Dermis microvascular lymphatic vessel endothelial cell (primary cell): ENCODE results near the gene AP4E1. TPM values are rescaled to one million over a fixed set of nuclear protein-coding genes. Genes with fewer than 3 reads are reported as not detected.
"Not testable (repeated sequence)": the region's sequence is repeated elsewhere in the genome, so short reads cannot be mapped to it uniquely, and the experiment has no call there.

ENCODE experiments used
- DNase-seq, 2 donors: peaks; one replicate each; pipeline versions ENCODE4 v3.0.0 to v3.0.0-alpha.2; 2010; ENCODE audit warnings: low read depth in 2 of 2
- total RNA-seq: library from RNA; depleted of rRNA; stranded (reverse); fragments of >200 nt; gene quantifications from 2 replicates; pipeline ENCODE4 v1.2.1, GENCODE V29; 2014

Gene AP4E1
- total RNA-seq, 1 donor from 2014 or later, result 10.5 TPM

GRCh38 chr15:50888054-50888453 lies 20.4 kb upstream of the AP4E1 start:
- no peak for DNase-seq

- no peak for DNase-seq
Measured at GRCh38 chr15:50889589-50889988, 18.9 kb upstream of the AP4E1 start.

GRCh38 chr15:50890751-50891150 lies 17.7 kb upstream of the AP4E1 start:
- DNase-seq, result no peak

- DNase-seq, result no peak
Measured at GRCh38 chr15:50891159-50891558, 17.3 kb upstream of the AP4E1 start.

GRCh38 chr15:50893976-50894375 lies 14.5 kb upstream of the AP4E1 start:
- no peak for DNase-seq

- DNase-seq, result not testable (repeated sequence)
Measured at GRCh38 chr15:50901390-50901789, 7.1 kb upstream of the AP4E1 start.

- no peak for DNase-seq
Measured at GRCh38 chr15:50904211-50904610, 4.3 kb upstream of the AP4E1 start.

- no peak for DNase-seq
Measured at GRCh38 chr15:50905055-50905454, 3.4 kb upstream of the AP4E1 start.

GRCh38 chr15:50906954-50907600 lies 1.4 kb upstream of the AP4E1 start:
- DNase-seq, result peak in 1 of 2 donors; percentile 3

- DNase-seq, result peak in 1 of 2 donors; percentile 65
Measured at GRCh38 chr15:50907601-50908208, 778 bp upstream of the AP4E1 start.

GRCh38 chr15:50909010-50909317 lies 481 bp downstream of the AP4E1 start:
- DNase-seq, result peak in 1 of 2 donors; percentile 59

- DNase-seq, result peak in 1 of 2 donors; percentile 51
Measured at GRCh38 chr15:50910426-50910795, 1.9 kb downstream of the AP4E1 start.

GRCh38 chr15:50911001-50911400 lies 2.5 kb downstream of the AP4E1 start:
- no peak for DNase-seq

GRCh38 chr15:50911621-50912020 lies 3.1 kb downstream of the AP4E1 start:
- DNase-seq, result no peak

- DNase-seq, result no peak
Measured at GRCh38 chr15:50916400-50916799, 7.9 kb downstream of the AP4E1 start.

GRCh38 chr15:50919359-50919758 lies 10.9 kb downstream of the AP4E1 start:
- DNase-seq, result not testable (repeated sequence)

GRCh38 chr15:50925281-50925680 lies 16.8 kb downstream of the AP4E1 start:
- DNase-seq, result no peak

GRCh38 chr15:50929062-50929461 lies 20.6 kb downstream of the AP4E1 start:
- DNase-seq, result no peak

GRCh38 chr15:50930792-50931191 lies 22.3 kb downstream of the AP4E1 start:
- DNase-seq, result no peak

GRCh38 chr15:50933341-50933740 lies 24.9 kb downstream of the AP4E1 start:
- no peak for DNase-seq

- no peak for DNase-seq
Measured at GRCh38 chr15:50938525-50938924, 30.0 kb downstream of the AP4E1 start.

GRCh38 chr15:50939911-50940310 lies 31.4 kb downstream of the AP4E1 start:
- no peak for DNase-seq

- peak; percentile 27 to 63 for DNase-seq
Measured at GRCh38 chr15:50940506-50940905, 32.0 kb downstream of the AP4E1 start.

- no peak for DNase-seq
Measured at GRCh38 chr15:50943638-50944037, 35.2 kb downstream of the AP4E1 start.
